Brain microvascular endothelial cell (primary cell): ENCODE data around the gene PTX3.

Experiments
- DNase-seq: peaks from one replicate; pipeline ENCODE4 v3.0.0-alpha.2; 2020
- H3K27ac ChIP-seq: fragments of 250-450 bp; sonication (Bioruptor Pico); 2 replicates; pipeline ENCODE4 v1.5.1; 2020; ENCODE audit warnings: mild to moderate bottlenecking, moderate library complexity
- H3K27me3 ChIP-seq: fragments of 250-450 bp; sonication (Bioruptor Pico); replicated peaks from 2 replicates; pipeline ENCODE4 v1.5.1; 2020; ENCODE audit warnings: mild to moderate bottlenecking
- H3K36me3 ChIP-seq: fragments of 250-450 bp; sonication (Bioruptor Pico); replicated peaks from 2 replicates; pipeline ENCODE4 v1.5.1; 2020; ENCODE audit warnings: mild to moderate bottlenecking
- H3K4me3 ChIP-seq: 2 replicates; pipeline ENCODE4 v1.5.1; 2011; ENCODE audit warnings: low read depth, mild to moderate bottlenecking, control low read depth, low read length, moderate library complexity
- CTCF ChIP-seq: IDR thresholded peaks from 2 replicates; pipeline ENCODE4 v1.5.1; 2011; ENCODE audit warnings: low read depth, mild to moderate bottlenecking, moderate library complexity, low read length, control low read depth, inconsistent platforms; ENCODE audit errors: missing control alignments
- in situ Hi-C: cut with HindIII; loops from 2 replicates; pipeline ENCODE4 v1.10.0; 2017; ENCODE audit warnings: low sequenced_read_pairs, low pct_ligation_motif_present

The PTX3 gene

GRCh38 chr3:157436583-157437291, at the start of gene PTX3:
TSS of gene PTX3 (plus strand) at chr3:157436850. CDS start at chr3:157436934, 84 bp downstream.
- Histone ChIP-seq H3K27me3 (no peaks in the 10 kb centered on the region), H3K4me3 (peak within 1 kb of the TSS; percentile 71), H3K36me3 (peaks cover 14% of the 10 kb centered on the region), H3K27ac (peak within 1 kb of the TSS; percentile 61)
- in situ Hi-C loops: no loop called here
- DNase-seq: peak; percentile 84
- no peak for TF ChIP-seq CTCF

- Histone ChIP-seq H3K4me3 (no peak overlapping the region), H3K36me3 (no peaks in the 10 kb centered on the region), H3K27ac (no peak overlapping the region), H3K27me3 (no peaks in the 10 kb centered on the region)
- in situ Hi-C loops: no loop called here
- no peak for DNase-seq
- TF ChIP-seq CTCF: no peak
Measured at GRCh38 chr3:157387708-157388435, 48.8 kb upstream of the PTX3 start.

- H3K36me3 ChIP-seq: no peaks in the 10 kb centered on the region
- no peaks in the 10 kb centered on the region for H3K27me3 ChIP-seq
- no peak for DNase-seq
- in situ Hi-C loops: no loop called here
- no peak for TF ChIP-seq CTCF
- no peak overlapping the region for H3K27ac ChIP-seq
- H3K4me3 ChIP-seq: no peak overlapping the region
Measured at GRCh38 chr3:157388976-157389375, 47.7 kb upstream of the PTX3 start.

- H3K4me3 ChIP-seq: no peak overlapping the region
- DNase-seq: no peak
- in situ Hi-C loops: no loop called here
- H3K27me3 ChIP-seq: no peaks in the 10 kb centered on the region
- no peak for TF ChIP-seq CTCF
- no peaks in the 10 kb centered on the region for H3K36me3 ChIP-seq
- no peak overlapping the region for H3K27ac ChIP-seq
Measured at GRCh38 chr3:157390713-157391515, 45.7 kb upstream of the PTX3 start.

- H3K27me3 ChIP-seq: no peaks in the 10 kb centered on the region
- DNase-seq: no peak
- no peak overlapping the region for H3K27ac ChIP-seq
- in situ Hi-C loops: no loop called here
- no peaks in the 10 kb centered on the region for H3K36me3 ChIP-seq
- H3K4me3 ChIP-seq: no peak overlapping the region
- TF ChIP-seq CTCF: no peak
Measured at GRCh38 chr3:157392104-157392503, 44.5 kb upstream of the PTX3 start.
